Choroid plexus epithelial cell (primary cell): ENCODE measurements around the gene MFSD6.
A peak's percentile ranks its signal among the peaks of the same experiment; 100 is the strongest.

Source experiments
- DNase-seq: peaks from one replicate; pipeline ENCODE4 v3.0.0-alpha.2; 2010; ENCODE audit warnings: low read depth
- H3K4me3 ChIP-seq: 2 replicates; pipeline ENCODE4 v1.5.1; 2011; ENCODE audit warnings: low read depth, mild to moderate bottlenecking, control low read depth, low read length, moderate library complexity
- TF ChIP-seq, protein P1 (sequence below): conservative IDR thresholded peaks from 2 replicates; pipeline ENCODE4 v1.5.1; 2011; ENCODE audit warnings: low read depth, mild to moderate bottlenecking, control low read depth, inconsistent platforms, low read length, moderate library complexity

The MFSD6 gene

DNA sequence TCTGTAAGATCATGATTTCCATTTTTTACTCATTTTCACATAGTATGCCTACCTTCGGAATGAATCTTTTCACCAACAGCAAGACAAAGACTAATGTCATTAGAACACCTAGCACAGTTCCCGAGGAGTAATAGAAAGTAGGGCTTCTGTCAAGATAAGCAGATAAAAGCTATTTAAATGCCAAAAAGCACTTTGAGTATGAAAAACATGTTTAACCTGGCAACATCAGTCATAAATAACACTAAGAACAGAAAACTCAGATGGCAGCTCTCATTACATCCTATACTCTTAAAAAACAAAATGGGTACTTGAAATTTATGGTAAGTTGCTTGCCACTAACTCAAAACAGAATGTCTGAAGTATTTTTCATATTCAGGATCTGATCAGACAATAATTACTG, 109.3 kb downstream of the MFSD6 start:
- DNase-seq: no peak
- no peak overlapping the region for H3K4me3 ChIP-seq
- TF ChIP-seq, protein P1, sequence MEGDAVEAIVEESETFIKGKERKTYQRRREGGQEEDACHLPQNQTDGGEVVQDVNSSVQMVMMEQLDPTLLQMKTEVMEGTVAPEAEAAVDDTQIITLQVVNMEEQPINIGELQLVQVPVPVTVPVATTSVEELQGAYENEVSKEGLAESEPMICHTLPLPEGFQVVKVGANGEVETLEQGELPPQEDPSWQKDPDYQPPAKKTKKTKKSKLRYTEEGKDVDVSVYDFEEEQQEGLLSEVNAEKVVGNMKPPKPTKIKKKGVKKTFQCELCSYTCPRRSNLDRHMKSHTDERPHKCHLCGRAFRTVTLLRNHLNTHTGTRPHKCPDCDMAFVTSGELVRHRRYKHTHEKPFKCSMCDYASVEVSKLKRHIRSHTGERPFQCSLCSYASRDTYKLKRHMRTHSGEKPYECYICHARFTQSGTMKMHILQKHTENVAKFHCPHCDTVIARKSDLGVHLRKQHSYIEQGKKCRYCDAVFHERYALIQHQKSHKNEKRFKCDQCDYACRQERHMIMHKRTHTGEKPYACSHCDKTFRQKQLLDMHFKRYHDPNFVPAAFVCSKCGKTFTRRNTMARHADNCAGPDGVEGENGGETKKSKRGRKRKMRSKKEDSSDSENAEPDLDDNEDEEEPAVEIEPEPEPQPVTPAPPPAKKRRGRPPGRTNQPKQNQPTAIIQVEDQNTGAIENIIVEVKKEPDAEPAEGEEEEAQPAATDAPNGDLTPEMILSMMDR: no peak

DNA sequence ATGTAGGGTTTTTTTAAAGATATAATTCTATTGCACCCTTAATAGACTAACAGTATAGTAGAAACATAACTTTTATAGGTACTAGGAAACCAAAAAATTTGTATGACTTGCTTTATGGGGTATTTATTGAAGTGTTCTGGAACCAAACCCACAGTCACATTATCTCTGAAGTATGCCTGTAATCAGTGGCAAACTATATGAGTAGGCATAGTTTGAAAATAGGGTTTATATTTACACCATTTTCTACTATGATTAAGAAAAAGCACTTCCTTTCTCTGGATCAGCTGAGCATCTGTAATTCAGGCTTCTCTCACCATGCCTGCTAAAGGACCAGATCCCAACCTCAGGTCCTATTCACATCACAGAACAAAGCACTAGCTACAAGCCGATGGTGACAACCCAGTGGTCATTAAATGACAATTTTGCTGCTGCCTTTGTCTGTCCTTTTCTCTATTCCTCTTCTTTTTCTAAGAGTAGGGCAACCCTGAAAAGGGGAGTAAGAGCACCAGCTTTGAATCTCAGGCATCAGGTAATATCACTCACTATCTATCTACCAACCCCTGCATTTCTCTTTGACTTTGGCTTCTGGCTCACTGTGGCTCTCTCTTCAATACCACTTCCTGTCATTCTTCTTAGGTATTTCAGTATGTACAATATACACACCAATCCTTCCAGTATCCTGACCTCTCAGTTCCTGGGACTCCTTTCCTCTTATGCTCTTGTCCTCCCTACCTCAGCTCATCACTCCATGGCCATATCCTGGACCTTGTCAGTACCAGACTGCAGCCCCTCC, 112.0 kb downstream of the MFSD6 start:
- TF ChIP-seq, protein P1: no peak
- H3K4me3 ChIP-seq: no peak overlapping the region
- no peak for DNase-seq

DNA sequence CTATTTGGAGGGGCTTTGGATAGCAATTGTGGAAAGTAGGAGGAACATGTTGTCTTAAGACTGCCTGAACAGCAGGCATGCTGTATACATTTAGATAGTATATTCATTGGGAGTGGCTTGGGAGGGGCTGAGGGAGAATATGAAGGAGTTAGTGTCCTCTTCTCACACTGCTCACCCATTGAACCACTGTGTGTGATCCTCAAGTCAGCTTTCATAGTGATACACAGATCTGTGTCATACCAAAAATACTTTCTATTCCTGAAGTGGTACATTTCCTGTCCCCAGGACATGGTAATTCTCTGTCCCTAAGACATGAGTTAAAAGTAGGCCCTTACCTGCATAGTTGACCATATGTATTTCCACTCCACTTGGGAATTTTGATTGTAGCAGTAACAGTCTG, 116.8 kb downstream of the MFSD6 start:
- TF ChIP-seq, protein P1: no peak
- no peak overlapping the region for H3K4me3 ChIP-seq
- no peak for DNase-seq

GRCh38 chr2:190526105-190526750, 118.1 kb downstream of the MFSD6 start:
- DNase-seq: peak; percentile 13
- TF ChIP-seq, protein P1: peak; percentile 11
- H3K4me3 ChIP-seq: no peak overlapping the region

DNA sequence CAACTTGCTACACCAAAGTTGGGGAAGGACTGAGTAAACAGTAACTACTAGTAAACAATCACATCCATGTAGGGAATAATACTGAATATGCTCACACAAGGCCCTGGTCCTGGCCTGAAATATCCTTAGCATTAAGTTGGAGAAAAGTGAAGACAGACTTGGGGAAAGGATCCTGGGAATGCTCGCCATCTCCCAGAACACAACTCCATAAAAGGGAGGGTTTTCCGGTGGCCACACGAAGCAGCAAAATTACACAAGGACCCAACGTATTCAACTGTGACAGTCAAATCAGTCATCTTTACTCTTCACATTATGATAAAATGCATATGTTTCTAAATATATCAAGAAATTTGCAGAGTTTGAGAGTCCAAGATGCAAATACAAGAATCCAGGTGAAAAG, 119.1 kb downstream of the MFSD6 start:
- TF ChIP-seq, protein P1: no peak
- DNase-seq: no peak
- no peak overlapping the region for H3K4me3 ChIP-seq

DNA sequence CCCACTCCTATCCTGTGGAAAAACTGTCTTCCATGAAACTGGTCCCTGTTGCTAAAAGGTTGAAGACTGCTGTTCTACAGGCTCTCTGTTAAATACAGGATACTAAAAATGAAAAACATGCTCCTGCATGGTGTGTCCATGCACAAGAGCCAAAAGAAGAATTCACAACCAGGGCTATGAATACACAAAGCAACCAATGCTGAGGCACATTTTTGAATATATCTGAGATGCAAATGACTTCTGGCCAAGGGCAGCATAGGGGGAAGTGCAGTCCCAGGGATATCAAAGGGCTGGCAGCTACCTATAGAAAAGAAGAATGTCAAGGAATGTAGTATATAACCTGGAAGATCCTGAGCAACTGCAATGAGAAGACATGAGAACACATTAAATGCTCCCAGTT, 119.8 kb downstream of the MFSD6 start:
- no peak for DNase-seq
- TF ChIP-seq, protein P1: no peak
- H3K4me3 ChIP-seq: no peak overlapping the region

DNA sequence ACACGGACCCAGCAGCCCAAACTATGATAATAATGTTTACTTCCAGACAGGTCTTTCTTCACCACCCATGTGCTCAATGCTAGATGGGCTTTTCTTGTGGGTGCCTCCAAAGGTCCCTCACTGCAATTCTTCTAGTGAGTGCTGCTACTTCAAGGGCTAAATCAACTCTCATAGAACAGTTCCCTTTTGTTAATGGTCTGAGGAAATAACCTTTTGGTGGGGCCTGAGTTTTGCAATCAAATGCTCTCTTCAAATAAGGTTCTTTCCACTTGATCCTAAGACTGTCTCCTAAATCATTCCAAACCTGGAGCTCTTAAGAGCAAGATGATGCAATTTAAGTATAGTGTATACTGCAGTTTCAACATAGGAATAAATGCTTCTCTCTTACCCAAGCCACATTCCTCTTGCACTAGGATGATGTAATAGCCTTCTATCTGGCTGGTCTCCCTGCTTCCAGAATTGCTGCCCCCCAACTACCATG, 120.4 kb downstream of the MFSD6 start:
- TF ChIP-seq, protein P1: no peak
- peak; percentile 78 for DNase-seq
- no peak overlapping the region for H3K4me3 ChIP-seq
